Activated CD8-positive, alpha-beta memory T cell treated with anti-CD3 and anti-CD28 coated beads for 48 hours (primary cell): Measurements from ENCODE around the gene FOXD4L3.
"Not testable (repeated sequence)": the region's sequence is repeated elsewhere in the genome, so short reads cannot be mapped to it uniquely, and the experiment has no call there.

Source experiments
- DNase-seq, 3 experiments: peaks; one replicate each; pipeline ENCODE4 v3.0.0-alpha.2; 2020; ENCODE audit warnings: low read depth in 2 of 3, low spot score in 2 of 3

The FOXD4L3 gene

GRCh38 chr9:68302567-68302966, at the start of gene FOXD4L3:
TSS of gene FOXD4L3 (plus strand) at chr9:68302867. CDS start at chr9:68302952, 85 bp downstream.
- DNase-seq, result not testable (repeated sequence)

- DNase-seq, result not testable (repeated sequence)
Observed at GRCh38 chr9:68281041-68281440, 21.6 kb upstream of the FOXD4L3 start.

- not testable (repeated sequence) for DNase-seq
Observed at GRCh38 chr9:68303771-68304170, 1.1 kb downstream of the FOXD4L3 start.

- DNase-seq, result not testable (repeated sequence)
Observed at GRCh38 chr9:68304212-68304611, 1.5 kb downstream of the FOXD4L3 start.

GRCh38 chr9:68304777-68305176, 2.1 kb downstream of the FOXD4L3 start:
- not testable (repeated sequence) for DNase-seq

GRCh38 chr9:68305680-68306285, 3.1 kb downstream of the FOXD4L3 start:
- DNase-seq, result not testable (repeated sequence)

- not testable (repeated sequence) for DNase-seq
Observed at GRCh38 chr9:68306391-68306964, 3.8 kb downstream of the FOXD4L3 start.

GRCh38 chr9:68307127-68307526, 4.5 kb downstream of the FOXD4L3 start:
- DNase-seq, result not testable (repeated sequence)

- not testable (repeated sequence) for DNase-seq
Observed at GRCh38 chr9:68307654-68308053, 5.0 kb downstream of the FOXD4L3 start.

- DNase-seq, result not testable (repeated sequence)
Observed at GRCh38 chr9:68311208-68311607, 8.5 kb downstream of the FOXD4L3 start.

- not testable (repeated sequence) for DNase-seq
Observed at GRCh38 chr9:68318209-68318608, 15.5 kb downstream of the FOXD4L3 start.

GRCh38 chr9:68323749-68324148, 21.1 kb downstream of the FOXD4L3 start:
- not testable (repeated sequence) for DNase-seq

- DNase-seq, result not testable (repeated sequence)
Observed at GRCh38 chr9:68324518-68324917, 21.9 kb downstream of the FOXD4L3 start.

- DNase-seq, result not testable (repeated sequence)
Observed at GRCh38 chr9:68329106-68329505, 26.4 kb downstream of the FOXD4L3 start.

GRCh38 chr9:68330531-68331173, 28.0 kb downstream of the FOXD4L3 start:
- not testable (repeated sequence) for DNase-seq

- not testable (repeated sequence) for DNase-seq
Observed at GRCh38 chr9:68332122-68332521, 29.5 kb downstream of the FOXD4L3 start.

- DNase-seq, result not testable (repeated sequence)
Observed at GRCh38 chr9:68335935-68336334, 33.3 kb downstream of the FOXD4L3 start.

GRCh38 chr9:68336639-68337339, 34.1 kb downstream of the FOXD4L3 start:
- not testable (repeated sequence) for DNase-seq

- not testable (repeated sequence) for DNase-seq
Observed at GRCh38 chr9:68338000-68338399, 35.3 kb downstream of the FOXD4L3 start.

- not testable (repeated sequence) for DNase-seq
Observed at GRCh38 chr9:68342265-68343025, 39.8 kb downstream of the FOXD4L3 start.

- DNase-seq, result not testable (repeated sequence)
Observed at GRCh38 chr9:68343242-68343641, 40.6 kb downstream of the FOXD4L3 start.
